ENCODE results near the gene ISG20L2.
"Not testable (repeated sequence)": the region's sequence is repeated elsewhere in the genome, so short reads cannot be mapped to it uniquely, and the experiment has no call there.

The ISG20L2 gene

DNA sequence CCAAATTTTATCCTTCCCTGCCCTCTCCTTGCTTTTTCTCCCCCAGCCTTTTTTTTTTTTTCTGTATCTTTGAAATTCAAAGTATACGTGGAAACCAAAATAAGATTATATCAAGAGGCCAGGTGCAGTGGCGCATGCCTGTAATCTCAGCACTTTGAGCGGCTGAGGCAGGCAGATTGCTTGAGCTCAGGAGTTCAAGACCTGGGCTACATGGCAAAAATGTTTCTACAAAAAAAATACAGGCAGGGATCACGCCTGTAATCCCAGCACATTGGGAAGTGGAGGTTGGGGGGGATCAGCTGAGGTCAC, 32.2 kb upstream of the ISG20L2 start:
- Mint-ChIP-seq H3K27ac (no peak overlapping the region), H3K36me3 (ENCODE audit: low read depth) (no peaks in the 10 kb centered on the region), H3K4me1 (peaks cover 3% of the 10 kb centered on the region), H3K9me3 (no peaks in the 10 kb centered on the region), H3K27me3 (no peaks in the 10 kb centered on the region), H3K4me3 (no peak overlapping the region)
- DNase-seq (no peak), ATAC-seq (no peak)

DNA sequence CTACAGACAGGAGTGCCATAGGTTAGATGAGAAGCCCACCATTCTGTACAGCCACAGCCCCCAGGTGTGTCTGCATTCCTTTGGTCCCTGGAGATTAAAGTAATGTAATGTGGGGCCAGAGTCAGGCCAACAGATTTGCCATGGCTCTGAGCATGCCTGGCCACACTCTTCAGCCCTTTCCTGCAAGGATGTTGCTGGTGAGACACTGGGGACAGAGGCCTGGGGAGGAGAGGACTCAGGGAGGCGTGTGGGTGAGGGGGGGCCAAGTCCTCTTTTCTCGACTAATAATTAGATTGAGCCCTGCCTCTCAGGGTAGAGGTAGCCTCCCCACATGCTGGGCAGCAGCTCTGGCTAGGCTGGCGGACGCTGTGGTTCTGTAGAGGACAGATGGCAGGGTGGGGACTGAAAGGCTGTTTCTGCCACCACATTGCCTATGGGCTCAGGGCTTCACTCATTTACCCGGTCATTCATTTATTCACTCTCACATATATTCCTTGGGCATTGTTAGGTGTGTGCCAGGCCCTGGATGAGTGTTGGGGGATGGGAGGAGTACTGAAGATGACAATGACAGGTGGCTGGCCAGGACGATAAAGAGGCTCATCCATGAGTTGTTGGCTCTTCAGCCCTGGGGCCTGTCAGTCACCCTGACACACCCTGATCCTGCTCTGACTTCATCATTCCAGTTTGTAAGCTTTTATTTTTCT, 31.7 kb upstream of the ISG20L2 start:
- Mint-ChIP-seq H3K4me1 (peaks cover 8% of the 10 kb centered on the region), H3K9me3 (no peaks in the 10 kb centered on the region), H3K36me3 (ENCODE audit: low read depth) (no peaks in the 10 kb centered on the region), H3K27me3 (no peaks in the 10 kb centered on the region), H3K27ac (no peak overlapping the region), H3K4me3 (no peak overlapping the region)
- DNase-seq (no peak), ATAC-seq (no peak)

DNA sequence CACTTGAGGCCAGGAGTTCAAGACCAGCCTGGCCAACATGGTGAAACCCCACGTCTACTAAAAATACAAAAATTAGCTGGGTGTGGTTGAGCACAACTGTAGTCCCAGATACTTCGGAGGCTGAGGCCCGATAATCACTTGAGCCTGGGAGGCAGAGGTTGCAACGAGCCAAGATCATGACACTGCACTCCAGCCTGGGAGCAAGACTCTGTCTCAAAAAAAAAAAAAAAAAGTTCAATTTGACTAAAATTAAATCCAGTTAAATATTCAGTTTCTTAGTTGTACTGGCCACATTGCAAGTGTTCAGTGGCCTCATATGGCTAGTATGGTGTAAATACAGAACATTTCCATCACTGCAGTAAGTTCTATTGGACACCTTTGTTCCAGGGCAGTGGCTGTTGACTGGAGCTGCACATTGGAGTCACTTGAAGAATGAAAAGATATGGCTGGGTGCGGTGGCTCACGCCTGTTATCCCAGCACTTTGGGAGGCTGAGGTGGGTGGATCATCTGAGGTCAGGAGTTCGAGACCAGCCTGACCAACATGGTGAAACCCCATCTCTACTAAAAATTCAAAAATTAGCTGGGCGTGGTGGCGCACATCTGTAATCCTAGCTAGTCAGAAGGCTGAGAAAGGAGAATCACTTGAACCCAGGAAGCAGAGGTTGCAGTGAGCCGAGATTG, 29.1 kb upstream of the ISG20L2 start:
- DNase-seq; H3K9me3 Mint-ChIP-seq; ATAC-seq; H3K4me3 Mint-ChIP-seq; H3K27me3 Mint-ChIP-seq; H3K27ac Mint-ChIP-seq; H3K36me3 Mint-ChIP-seq (ENCODE audit: low read depth): not testable (repeated sequence)
- H3K4me1 Mint-ChIP-seq = peaks cover 15% of the 10 kb centered on the region

- no peak overlapping the region for H3K4me3 Mint-ChIP-seq
- ATAC-seq = no peak
- no peaks in the 10 kb centered on the region for H3K27me3 Mint-ChIP-seq
- no peaks in the 10 kb centered on the region for H3K9me3 Mint-ChIP-seq
- H3K4me1 Mint-ChIP-seq = peaks cover 17% of the 10 kb centered on the region
- no peaks in the 10 kb centered on the region for H3K36me3 Mint-ChIP-seq (ENCODE audit: low read depth)
- no peak for DNase-seq
- H3K27ac Mint-ChIP-seq = no peak overlapping the region
Observed at GRCh38 chr1:156756355-156756754, 27.8 kb upstream of the ISG20L2 start.

DNA sequence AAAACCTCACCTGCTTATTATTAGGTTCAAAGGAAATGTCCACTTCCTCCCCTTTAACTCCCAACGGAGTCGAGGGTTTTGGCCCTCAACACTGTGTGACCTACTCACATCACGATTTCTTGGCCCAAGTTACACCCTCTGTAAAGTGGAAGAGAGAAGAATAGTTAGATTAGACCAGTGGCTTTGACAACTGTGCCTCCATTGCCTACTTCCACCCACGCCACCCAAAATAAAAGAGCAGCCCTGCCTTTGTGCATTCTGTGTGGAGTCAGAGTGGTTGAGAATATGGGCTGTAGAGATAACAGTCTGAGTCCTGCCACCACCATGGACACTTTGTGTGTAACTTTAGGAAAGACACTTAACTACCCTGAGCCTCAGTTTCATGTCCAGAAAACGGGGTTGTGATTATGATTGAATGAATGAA, 27.0 kb upstream of the ISG20L2 start:
- H3K27me3 Mint-ChIP-seq = no peaks in the 10 kb centered on the region
- no peak for ATAC-seq

GRCh38 chr1:156754219-156754618, 25.7 kb upstream of the ISG20L2 start:
- H3K27me3 Mint-ChIP-seq = no peaks in the 10 kb centered on the region
- ATAC-seq (no peak), DNase-seq (no peak)
- no peak overlapping the region for H3K27ac Mint-ChIP-seq
- no peak overlapping the region for H3K4me3 Mint-ChIP-seq
- H3K36me3 Mint-ChIP-seq (ENCODE audit: low read depth) = peaks cover 13% of the 10 kb centered on the region
- no peaks in the 10 kb centered on the region for H3K9me3 Mint-ChIP-seq
- peaks cover 28% of the 10 kb centered on the region for H3K4me1 Mint-ChIP-seq

More for the DNA sequence above, 27.0 kb upstream of the ISG20L2 start:
- Mint-ChIP-seq H3K4me3 (no peak overlapping the region), H3K9me3 (no peaks in the 10 kb centered on the region), H3K4me1 (peaks cover 18% of the 10 kb centered on the region), H3K27ac (no peak overlapping the region), H3K36me3 (ENCODE audit: low read depth) (peaks cover 2% of the 10 kb centered on the region)
- no peak for DNase-seq

DNA sequence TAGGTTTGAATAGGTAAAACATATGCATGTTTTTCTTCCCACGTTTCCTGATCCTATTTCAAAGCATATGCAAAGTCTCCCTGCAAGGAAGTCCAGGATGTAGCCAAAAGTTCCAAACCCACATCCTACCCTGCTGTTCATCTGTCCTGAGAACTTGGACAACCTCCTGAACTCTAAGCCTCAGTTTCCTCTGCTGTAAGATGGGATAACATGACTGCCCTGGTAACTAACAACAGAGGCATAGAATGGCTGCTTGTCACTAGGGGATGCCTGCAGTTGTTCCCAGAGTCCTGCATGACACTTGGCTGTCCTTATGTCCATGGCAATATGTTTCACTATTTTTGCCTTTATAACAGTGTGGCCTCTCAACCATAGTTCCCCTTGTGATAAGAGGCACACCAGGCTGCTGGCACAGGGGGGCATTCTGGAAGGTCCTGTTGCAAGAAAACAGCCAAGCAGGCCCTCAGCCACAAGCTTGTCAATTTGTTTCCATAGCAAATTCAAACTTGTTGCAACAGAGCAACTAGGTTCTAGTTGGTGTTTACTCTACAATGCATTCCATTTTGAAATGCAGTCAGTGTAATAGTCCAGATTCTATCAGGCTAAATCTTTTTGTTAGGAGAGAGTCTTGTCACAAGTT, 24.4 kb upstream of the ISG20L2 start:
- no peak for DNase-seq
- peaks cover 21% of the 10 kb centered on the region for H3K36me3 Mint-ChIP-seq (ENCODE audit: low read depth)
- H3K9me3 Mint-ChIP-seq = no peaks in the 10 kb centered on the region
- no peaks in the 10 kb centered on the region for H3K27me3 Mint-ChIP-seq
- ATAC-seq = no peak
- H3K27ac Mint-ChIP-seq = peak overlapping the region; percentile 70
- H3K4me1 Mint-ChIP-seq = peaks cover 40% of the 10 kb centered on the region
- peak overlapping the region; percentile 92 for H3K4me3 Mint-ChIP-seq

DNA sequence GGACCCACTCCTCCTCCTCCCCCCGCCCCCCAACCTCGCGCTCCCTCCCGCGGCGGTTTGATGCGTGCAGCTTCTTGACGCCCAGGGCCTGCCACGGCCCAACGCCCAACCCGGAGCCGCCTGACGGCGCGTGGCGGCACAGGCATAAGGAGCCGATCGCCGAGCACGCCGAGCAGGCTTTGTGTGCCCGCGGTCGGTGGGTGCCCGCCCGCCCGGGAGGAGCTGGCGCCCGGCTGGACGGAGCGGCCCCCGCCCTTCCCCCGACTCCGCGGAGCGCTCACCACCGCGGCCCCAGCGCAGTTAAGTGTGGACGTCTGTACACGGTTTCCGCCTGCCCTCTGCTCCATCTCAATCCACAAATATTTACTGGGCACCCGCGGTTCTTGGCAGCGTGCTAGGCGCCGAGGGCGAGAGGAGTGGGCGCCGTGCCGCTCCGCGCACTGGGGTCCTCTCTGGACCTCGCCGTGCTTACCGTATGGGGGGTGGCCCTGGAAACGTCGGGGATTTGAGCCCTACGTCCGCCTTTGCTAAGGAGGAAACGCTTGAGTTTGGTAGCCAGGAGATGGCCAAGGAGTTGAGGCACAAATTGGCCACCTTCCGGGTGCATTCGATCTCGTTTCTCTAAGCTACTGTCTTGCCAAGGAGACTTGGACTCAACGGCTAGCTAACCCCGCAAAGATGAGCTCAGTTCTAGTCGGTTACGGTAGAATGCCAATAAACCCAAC, 23.4 kb upstream of the ISG20L2 start:
- Mint-ChIP-seq H3K4me3 (peak overlapping the region; percentile 92), H3K27ac (peak overlapping the region; percentile 91), H3K4me1 (peaks cover 48% of the 10 kb centered on the region), H3K36me3 (ENCODE audit: low read depth) (peaks cover 26% of the 10 kb centered on the region), H3K9me3 (no peaks in the 10 kb centered on the region), H3K27me3 (no peaks in the 10 kb centered on the region)
- DNase-seq = peak; percentile 97
- ATAC-seq = peak; percentile 75

DNA sequence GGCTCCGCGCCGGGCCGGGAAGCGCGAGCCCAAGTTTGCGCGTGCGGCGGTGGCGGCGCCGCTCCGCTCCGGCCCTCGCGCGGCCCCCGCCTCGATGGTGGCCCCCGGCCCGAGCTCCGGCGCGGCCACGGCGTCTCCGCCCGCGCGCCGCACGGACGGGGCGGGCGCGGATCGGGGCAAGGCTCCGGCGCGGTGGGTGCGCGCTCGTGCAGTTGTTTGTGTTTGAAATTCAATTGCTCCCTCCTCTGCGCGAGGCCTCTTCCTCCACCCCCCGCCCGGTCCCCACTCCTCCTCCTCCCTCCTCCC, 22.8 kb upstream of the ISG20L2 start, which contains the start of gene HDGF:
TSS of gene HDGF (minus strand) at position 225 of the 306 bp plus-strand sequence. CDS start 246 bp downstream, outside the sequence.
- peak within 1 kb of the TSS; percentile 92 for H3K4me3 Mint-ChIP-seq
- H3K27ac Mint-ChIP-seq = peak within 1 kb of the TSS; percentile 98
- H3K9me3 Mint-ChIP-seq = no peaks in the 10 kb centered on the region
- ATAC-seq (no peak), DNase-seq (no peak)
- peaks cover 26% of the 10 kb centered on the region for H3K36me3 Mint-ChIP-seq (ENCODE audit: low read depth)
- H3K4me1 Mint-ChIP-seq = peaks cover 54% of the 10 kb centered on the region
- H3K27me3 Mint-ChIP-seq = no peaks in the 10 kb centered on the region

GRCh38 chr1:156750711-156751450, 22.3 kb upstream of the ISG20L2 start:
- Mint-ChIP-seq H3K4me1 (peaks cover 59% of the 10 kb centered on the region), H3K27me3 (no peaks in the 10 kb centered on the region), H3K27ac (peak overlapping the region; percentile 98), H3K9me3 (no peaks in the 10 kb centered on the region), H3K4me3 (peak overlapping the region; percentile 92), H3K36me3 (ENCODE audit: low read depth) (peaks cover 29% of the 10 kb centered on the region)
- ATAC-seq = peak; percentile 5
- peak; percentile 41 for DNase-seq

- peaks cover 58% of the 10 kb centered on the region for H3K4me1 Mint-ChIP-seq
- H3K4me3 Mint-ChIP-seq = peak overlapping the region; percentile 92
- no peaks in the 10 kb centered on the region for H3K9me3 Mint-ChIP-seq
- H3K36me3 Mint-ChIP-seq (ENCODE audit: low read depth) = peaks cover 36% of the 10 kb centered on the region
- H3K27me3 Mint-ChIP-seq = no peaks in the 10 kb centered on the region
- ATAC-seq (peak; percentile 42), DNase-seq (peak; percentile 68)
- H3K27ac Mint-ChIP-seq = peak overlapping the region; percentile 98
Observed at GRCh38 chr1:156750191-156750672, 21.7 kb upstream of the ISG20L2 start.

DNA sequence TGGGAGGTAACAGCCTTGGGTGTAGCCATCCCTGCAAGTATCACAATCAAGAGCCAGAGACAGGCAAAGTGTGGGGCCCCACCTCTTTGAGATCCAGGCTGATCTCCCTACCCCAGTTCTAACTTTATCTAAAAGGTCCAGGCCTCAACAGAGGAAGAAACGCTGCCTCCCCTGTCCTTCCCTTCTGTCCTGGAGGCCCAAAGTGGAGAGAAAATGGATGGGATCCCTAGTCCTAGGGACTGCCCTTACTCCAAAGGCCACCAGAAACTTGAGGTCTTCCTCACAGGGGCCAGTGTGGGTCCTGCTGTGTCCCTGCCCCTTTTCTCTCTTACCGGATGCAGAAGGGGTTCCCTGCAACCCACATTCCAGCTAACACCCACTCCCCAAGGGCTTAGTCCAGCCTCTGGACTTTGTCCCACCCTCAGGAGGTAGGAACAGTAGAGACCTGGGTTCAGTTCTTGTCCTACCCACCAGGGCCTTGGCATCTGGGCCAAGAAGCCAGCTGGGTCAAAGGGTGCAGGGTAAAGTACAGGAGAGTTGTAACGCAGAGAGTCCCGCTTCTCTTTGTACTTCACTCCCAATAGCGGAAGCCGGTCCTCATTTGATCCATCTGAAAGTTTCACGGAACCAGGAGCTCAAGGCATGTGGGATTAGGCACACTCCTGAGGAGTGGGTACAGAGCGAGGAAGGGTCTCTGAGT, 21.0 kb upstream of the ISG20L2 start:
- no peak for ATAC-seq

DNA sequence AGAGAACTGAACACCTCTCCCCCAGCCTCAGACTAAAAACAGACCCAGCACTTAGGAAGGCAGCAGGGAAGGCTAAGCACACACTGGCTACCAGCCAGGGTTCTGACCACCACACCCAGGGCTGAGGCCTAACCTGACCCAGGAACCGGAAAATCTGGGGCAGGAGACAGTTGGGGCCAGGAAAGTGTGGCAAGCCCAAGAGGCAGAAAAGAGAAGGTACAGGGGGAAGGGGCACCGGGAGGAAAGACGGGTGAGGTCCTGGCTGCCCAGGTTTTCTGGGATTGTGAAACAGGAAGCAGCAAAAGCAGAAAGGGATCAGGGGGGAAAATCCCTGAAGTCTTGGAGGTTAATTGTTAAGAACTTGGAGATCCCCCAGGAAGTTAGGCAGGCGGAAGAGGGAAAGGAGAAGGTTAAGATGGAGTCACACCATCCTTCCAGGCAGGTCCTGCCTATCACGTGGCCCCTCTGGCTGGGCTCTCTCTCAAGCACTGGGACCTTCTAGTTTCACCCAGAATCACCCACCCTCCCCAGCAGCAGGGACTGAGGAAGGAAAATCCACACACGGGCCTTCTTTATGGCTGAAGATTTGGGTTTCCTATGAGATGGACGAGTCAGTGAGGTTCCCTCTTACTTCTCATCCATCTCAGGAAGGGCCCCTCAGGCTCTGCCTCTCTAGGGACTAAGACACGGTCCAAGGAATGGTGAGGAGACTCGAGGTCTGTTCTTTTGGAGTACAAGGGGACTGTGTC, 20.3 kb upstream of the ISG20L2 start:
- Mint-ChIP-seq H3K4me3 (peak overlapping the region; percentile 92), H3K27ac (peak overlapping the region; percentile 98), H3K4me1 (peaks cover 58% of the 10 kb centered on the region), H3K36me3 (ENCODE audit: low read depth) (peaks cover 40% of the 10 kb centered on the region), H3K9me3 (no peaks in the 10 kb centered on the region), H3K27me3 (no peaks in the 10 kb centered on the region)
- DNase-seq (peak; percentile 40), ATAC-seq (no peak)

More for the DNA sequence above, 21.0 kb upstream of the ISG20L2 start:
- Mint-ChIP-seq H3K4me1 (peaks cover 58% of the 10 kb centered on the region), H3K9me3 (no peaks in the 10 kb centered on the region), H3K27me3 (no peaks in the 10 kb centered on the region), H3K27ac (peak overlapping the region; percentile 98), H3K36me3 (ENCODE audit: low read depth) (peaks cover 39% of the 10 kb centered on the region), H3K4me3 (peak overlapping the region; percentile 92)
- DNase-seq = no peak

All from activated naive CD8-positive, alpha-beta T cell treated with anti-CD3 and anti-CD28 coated beads, Interleukin-2, amount 50 U/mL, for 24 hours (primary cell).